ENCODE data around the gene PLAGL1.

- no peak for TF ChIP-seq CTCF (IDR thresholded peaks at IDR 0.05; ENCODE audit: low read length)
- no peak for TF ChIP-seq EZH2 (IDR thresholded peaks at IDR 0.05; ENCODE audit: borderline replicate concordance, low read length)
Measured at GRCh38 chr6:143993965-143994646, 14.0 kb downstream of the PLAGL1 start.
